SK-N-SH (cell line): ENCODE data around the gene ABO. TPM values are rescaled to one million over a fixed set of nuclear protein-coding genes. Genes with fewer than 3 reads are reported as not detected.

Experiments used
- CTCF ChIA-PET: fragments of 300-600, 350-600 bp; formaldehyde crosslinking; extraction: SDS; loops from one replicate; lab custom pipeline; 2021; lab: Yijun Ruan, JAX
- POLR2A ChIA-PET: fragments of 350-600 bp; sonication (Branson Sonifier 250); formaldehyde crosslinking; extraction: SDS; loops from one replicate; lab custom pipeline; 2020; ENCODE audit warnings: antibody characterized with exemption, inconsistent platforms; lab: Yijun Ruan, JAX
- DNase-seq: peaks from one replicate; pipeline ENCODE4 v3.0.0; 2012
- H2AFZ ChIP-seq: fragments of 200-600 bp; sonication (generic); 2 replicates; pipeline ENCODE4 v1.8.1; 2016; ENCODE audit warnings: antibody characterized with exemption, mild to moderate bottlenecking, low read depth
- H3F3A ChIP-seq: fragments of 200-600 bp; sonication (generic); replicated peaks from 2 replicates; pipeline ENCODE3; 2016; ENCODE audit warnings: antibody characterized with exemption, mild to moderate bottlenecking; ENCODE audit not compliant: insufficient read depth
- H3K27ac ChIP-seq, 2 experiments: fragments of 200-500 bp in 1 of 2; fragments of 200-600 bp in 1 of 2; sonication (Bioruptor generic) in 1 of 2; sonication (generic), shearing (Covaris generic) in 1 of 2; 2 replicates each; pipeline versions ENCODE4 v1.5.1 to v1.6.1; 2014 to 2016; ENCODE audit warnings: low read depth in 2 of 2, inconsistent platforms in 1 of 2, low read length in 1 of 2, mild to moderate bottlenecking in 1 of 2, mixed read lengths in 1 of 2
- H3K27me3 ChIP-seq: fragments of 200-600 bp; sonication (generic), shearing (Covaris generic); 2 replicates; pipeline ENCODE4 v1.6.1; 2016; ENCODE audit warnings: mixed run types; ENCODE audit not compliant: insufficient read depth
- H3K36me3 ChIP-seq, 2 experiments: fragments of 200-500 bp in 1 of 2; fragments of 200-600 bp in 1 of 2; sonication (Bioruptor generic) in 1 of 2; sonication (generic) in 1 of 2; replicated peaks in 1 of 2; 2 replicates each; pipeline versions ENCODE3 to v1.5.1; 2014 to 2016; ENCODE audit warnings: low read length in 1 of 2, mild to moderate bottlenecking in 1 of 2; ENCODE audit not compliant: insufficient read depth in 2 of 2, control insufficient read depth in 1 of 2
- H3K4me1 ChIP-seq, 2 experiments: fragments of 200-500 bp in 1 of 2; fragments of 200-600 bp in 1 of 2; sonication (Bioruptor generic) in 1 of 2; sonication (generic), shearing (Covaris generic) in 1 of 2; 2 replicates each; pipeline versions ENCODE4 v1.5.1 to v1.6.1; 2014 to 2016; ENCODE audit warnings: low read depth in 1 of 2, low read length in 1 of 2, mixed run types in 1 of 2; ENCODE audit not compliant: insufficient read depth in 2 of 2, control insufficient read depth in 1 of 2
- H3K4me2 ChIP-seq: fragments of 200-600 bp; sonication (generic), shearing (Covaris generic); 2 replicates; pipeline ENCODE4 v1.6.1; 2017; ENCODE audit warnings: mixed run types
- H3K4me3 ChIP-seq, 2 experiments: fragments of 200-500 bp in 1 of 2; fragments of 200-600 bp in 1 of 2; sonication (Bioruptor generic) in 1 of 2; sonication (generic), shearing (Covaris generic) in 1 of 2; 2 replicates each; pipeline versions ENCODE4 v1.5.1 to v1.8.1; 2014 to 2016; ENCODE audit warnings: low read depth in 2 of 2, inconsistent platforms in 1 of 2, low read length in 1 of 2, mild to moderate bottlenecking in 1 of 2, mixed read lengths in 1 of 2, moderate library complexity in 1 of 2
- H3K79me2 ChIP-seq: fragments of 200-600 bp; sonication (generic); 2 replicates; pipeline ENCODE4 v1.8.1; 2017; ENCODE audit warnings: mild to moderate bottlenecking; ENCODE audit not compliant: insufficient read depth
- H3K9ac ChIP-seq: fragments of 200-600 bp; sonication (generic); 2 replicates; pipeline ENCODE4 v1.6.1; 2017; ENCODE audit warnings: mixed run types
- H3K9me2 ChIP-seq: fragments of 200-600 bp; sonication (generic); 2 replicates; pipeline ENCODE4 v1.6.1; 2017; ENCODE audit warnings: mixed run types
- H3K9me3 ChIP-seq: fragments of 200-600 bp; sonication (generic); 2 replicates; pipeline ENCODE4 v1.6.1; 2017; ENCODE audit warnings: mixed run types, mild to moderate bottlenecking, moderate library complexity
- H4K20me1 ChIP-seq: fragments of 200-600 bp; sonication (generic); 2 replicates; pipeline ENCODE4 v1.6.1; 2017; ENCODE audit warnings: mild to moderate bottlenecking, mixed run types; ENCODE audit not compliant: insufficient read depth
- CHD2 ChIP-seq: fragments of 150-350 bp; IDR thresholded peaks from 2 replicates; pipeline ENCODE4 v1.6.1; 2018; ENCODE audit warnings: low read length; ENCODE audit not compliant: partially characterized antibody
- GATA2 ChIP-seq: sonication (generic); formaldehyde crosslinking; IDR thresholded peaks from 2 replicates; pipeline ENCODE4 v1.5.0; 2020; ENCODE audit warnings: mild to moderate bottlenecking, missing genetic modification reagents
- MEF2A ChIP-seq: IDR thresholded peaks from 2 replicates; pipeline ENCODE4 v1.4.0; 2012; ENCODE audit warnings: low read depth, borderline replicate concordance
- MXI1 ChIP-seq: IDR thresholded peaks from 2 replicates; pipeline ENCODE4 v1.6.1; 2012; ENCODE audit warnings: mild to moderate bottlenecking, low read depth, low read length, improper control_type of control experiment
- RFX5 ChIP-seq: IDR thresholded peaks from 2 replicates; pipeline ENCODE4 v1.6.1; 2012; ENCODE audit warnings: mild to moderate bottlenecking, improper control_type of control experiment, low read length
- RXRA ChIP-seq: IDR thresholded peaks from 2 replicates; pipeline ENCODE4 v1.4.0; 2012; ENCODE audit warnings: low read depth, mild to moderate bottlenecking, borderline replicate concordance
- SMC3 ChIP-seq: IDR thresholded peaks from 2 replicates; pipeline ENCODE4 v1.6.1; 2012; ENCODE audit warnings: low read depth, low read length, improper control_type of control experiment
- WGBS: methylation state at CpG from one replicate; pipeline ENCODE4 v1.1.6; 2017; ENCODE audit warnings: low lambda C conversion rate; 5-methylcytosine and 5-hydroxymethylcytosine counted together
- polyA plus RNA-seq, 3 experiments: library from polyadenylated mRNA; depleted of rRNA; stranded (reverse); fragments of >200 nt; gene quantifications; 2 replicates each; pipeline ENCODE4 v1.2.3, GENCODE V29; 2012
- TF ChIP-seq, protein P1 (sequence below): IDR thresholded peaks from 2 replicates; pipeline ENCODE4 v1.6.1; 2012; ENCODE audit warnings: mild to moderate bottlenecking, low read depth, low read length, moderate library complexity
- TF ChIP-seq, protein P2 (sequence below): IDR thresholded peaks from 2 replicates; pipeline ENCODE4 v1.4.0; 2012; ENCODE audit warnings: low read depth, borderline replicate concordance

ABO gene
- polyA plus RNA-seq, 1 of the 3 experiments (the other 2 are of a cell fraction) = not detected

DNA sequence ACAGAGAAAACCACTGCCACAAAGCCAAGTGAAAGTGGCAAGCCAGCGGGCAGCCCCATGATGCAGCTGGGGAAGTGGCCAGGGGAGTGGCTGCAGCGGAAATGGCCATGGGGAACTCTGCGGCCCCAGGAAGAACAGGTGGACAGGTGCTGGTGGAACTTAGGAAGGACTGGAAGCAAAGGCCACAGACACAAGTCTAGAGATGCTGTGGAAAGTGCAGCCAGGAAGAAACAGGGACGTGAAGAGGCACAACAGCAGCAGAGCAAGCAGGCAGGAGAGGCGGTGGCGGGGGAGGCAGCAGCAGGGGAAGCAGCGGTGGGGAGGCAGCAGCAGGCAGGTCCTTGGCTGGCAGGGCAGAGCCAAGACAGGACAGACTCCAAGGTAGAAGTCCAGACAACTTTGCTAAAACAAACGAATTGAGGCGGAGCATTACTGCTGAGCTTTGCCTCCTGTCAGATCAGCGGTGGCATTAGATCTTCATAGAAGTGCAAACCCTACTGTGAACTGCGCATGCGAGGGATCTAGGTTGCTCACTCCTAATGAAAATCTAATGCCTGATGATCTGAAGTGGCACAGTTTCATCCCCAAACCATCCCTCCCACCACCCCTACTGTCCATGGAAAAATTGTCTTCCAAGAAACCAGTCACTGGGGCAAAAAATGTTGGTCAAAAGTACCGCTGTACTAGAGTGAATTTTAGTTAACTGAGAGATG lies 49.1 kb upstream of the ABO start (continued):
- no peak for TF ChIP-seq CHD2
- no peak for TF ChIP-seq MEF2A
- no peak for TF ChIP-seq RFX5
- no peak for TF ChIP-seq GATA2 (CRISPR knock-in tag)
- no peak for TF ChIP-seq SMC3
- TF ChIP-seq, protein P1, sequence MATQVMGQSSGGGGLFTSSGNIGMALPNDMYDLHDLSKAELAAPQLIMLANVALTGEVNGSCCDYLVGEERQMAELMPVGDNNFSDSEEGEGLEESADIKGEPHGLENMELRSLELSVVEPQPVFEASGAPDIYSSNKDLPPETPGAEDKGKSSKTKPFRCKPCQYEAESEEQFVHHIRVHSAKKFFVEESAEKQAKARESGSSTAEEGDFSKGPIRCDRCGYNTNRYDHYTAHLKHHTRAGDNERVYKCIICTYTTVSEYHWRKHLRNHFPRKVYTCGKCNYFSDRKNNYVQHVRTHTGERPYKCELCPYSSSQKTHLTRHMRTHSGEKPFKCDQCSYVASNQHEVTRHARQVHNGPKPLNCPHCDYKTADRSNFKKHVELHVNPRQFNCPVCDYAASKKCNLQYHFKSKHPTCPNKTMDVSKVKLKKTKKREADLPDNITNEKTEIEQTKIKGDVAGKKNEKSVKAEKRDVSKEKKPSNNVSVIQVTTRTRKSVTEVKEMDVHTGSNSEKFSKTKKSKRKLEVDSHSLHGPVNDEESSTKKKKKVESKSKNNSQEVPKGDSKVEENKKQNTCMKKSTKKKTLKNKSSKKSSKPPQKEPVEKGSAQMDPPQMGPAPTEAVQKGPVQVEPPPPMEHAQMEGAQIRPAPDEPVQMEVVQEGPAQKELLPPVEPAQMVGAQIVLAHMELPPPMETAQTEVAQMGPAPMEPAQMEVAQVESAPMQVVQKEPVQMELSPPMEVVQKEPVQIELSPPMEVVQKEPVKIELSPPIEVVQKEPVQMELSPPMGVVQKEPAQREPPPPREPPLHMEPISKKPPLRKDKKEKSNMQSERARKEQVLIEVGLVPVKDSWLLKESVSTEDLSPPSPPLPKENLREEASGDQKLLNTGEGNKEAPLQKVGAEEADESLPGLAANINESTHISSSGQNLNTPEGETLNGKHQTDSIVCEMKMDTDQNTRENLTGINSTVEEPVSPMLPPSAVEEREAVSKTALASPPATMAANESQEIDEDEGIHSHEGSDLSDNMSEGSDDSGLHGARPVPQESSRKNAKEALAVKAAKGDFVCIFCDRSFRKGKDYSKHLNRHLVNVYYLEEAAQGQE = no peak
- no peak for TF ChIP-seq MXI1
- TF ChIP-seq, all 33 proteins: peak for 0

GRCh38 chr9:133323211-133323610 lies 48.2 kb upstream of the ABO start:
- TF ChIP-seq, protein P2, sequence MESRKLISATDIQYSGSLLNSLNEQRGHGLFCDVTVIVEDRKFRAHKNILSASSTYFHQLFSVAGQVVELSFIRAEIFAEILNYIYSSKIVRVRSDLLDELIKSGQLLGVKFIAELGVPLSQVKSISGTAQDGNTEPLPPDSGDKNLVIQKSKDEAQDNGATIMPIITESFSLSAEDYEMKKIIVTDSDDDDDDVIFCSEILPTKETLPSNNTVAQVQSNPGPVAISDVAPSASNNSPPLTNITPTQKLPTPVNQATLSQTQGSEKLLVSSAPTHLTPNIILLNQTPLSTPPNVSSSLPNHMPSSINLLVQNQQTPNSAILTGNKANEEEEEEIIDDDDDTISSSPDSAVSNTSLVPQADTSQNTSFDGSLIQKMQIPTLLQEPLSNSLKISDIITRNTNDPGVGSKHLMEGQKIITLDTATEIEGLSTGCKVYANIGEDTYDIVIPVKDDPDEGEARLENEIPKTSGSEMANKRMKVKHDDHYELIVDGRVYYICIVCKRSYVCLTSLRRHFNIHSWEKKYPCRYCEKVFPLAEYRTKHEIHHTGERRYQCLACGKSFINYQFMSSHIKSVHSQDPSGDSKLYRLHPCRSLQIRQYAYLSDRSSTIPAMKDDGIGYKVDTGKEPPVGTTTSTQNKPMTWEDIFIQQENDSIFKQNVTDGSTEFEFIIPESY = no peak
- TF ChIP-seq GATA2 (CRISPR knock-in tag) = no peak
- TF ChIP-seq RXRA = no peak
- TF ChIP-seq CHD2 = no peak
- no peak overlapping the region for H3K9ac ChIP-seq
- CTCF ChIA-PET = no interaction called here
- H3K27ac ChIP-seq = no peak overlapping the region
- H3K79me2 ChIP-seq = no peaks in the 10 kb centered on the region
- no peaks in the 10 kb centered on the region for H3K9me2 ChIP-seq
- no peak overlapping the region for H3K4me3 ChIP-seq
- no peak overlapping the region for H3K4me2 ChIP-seq
- H3K9me3 ChIP-seq = no peaks in the 10 kb centered on the region
- WGBS = 60% methylated on average over 9 of the region's 10 CpGs
- no peaks in the 10 kb centered on the region for H3K4me1 ChIP-seq
- no peaks in the 10 kb centered on the region for H3K27me3 ChIP-seq
- no peaks in the 10 kb centered on the region for H3K36me3 ChIP-seq
- H3F3A ChIP-seq = no peaks in the 10 kb centered on the region
- POLR2A ChIA-PET = interaction anchor here (0.6 kb wide), 1 partner anchor 18 kb away, joined by 3 read pairs; no protein-coding TSS in a partner anchor
- no peak for DNase-seq
- no peaks in the 10 kb centered on the region for H4K20me1 ChIP-seq
- H2AFZ ChIP-seq = no peak overlapping the region
